Activated CD4-positive, alpha-beta T cell treated with anti-CD3 and anti-CD28 coated beads, Interleukin-2, amount 10 ng/mL, durations not matched to agents 24 days and 14 days (primary cell): ENCODE results near the gene PRRC2A. TPM values are rescaled to one million over a fixed set of nuclear protein-coding genes. Genes with fewer than 3 reads are reported as not detected.

ENCODE experiments used
- DNase-seq: peaks from one replicate; pipeline ENCODE4 v3.0.0; 2022
- H3K27ac Mint-ChIP-seq: one replicate; pipeline ENCODE4 v1.8.0; 2022; ENCODE audit warnings: mild to moderate bottlenecking, mixed read lengths
- H3K27me3 Mint-ChIP-seq: one replicate; pipeline ENCODE4 v1.8.0; 2022; ENCODE audit warnings: mixed read lengths
- H3K36me3 Mint-ChIP-seq: one replicate; pipeline ENCODE4 v1.8.0; 2022; ENCODE audit warnings: low read depth, mild to moderate bottlenecking, mixed read lengths
- H3K4me1 Mint-ChIP-seq: one replicate; pipeline ENCODE4 v1.8.0; 2021; ENCODE audit warnings: mixed read lengths
- H3K4me3 Mint-ChIP-seq: one replicate; pipeline ENCODE4 v1.8.0; 2022; ENCODE audit warnings: mild to moderate bottlenecking, moderate library complexity, mixed read lengths
- H3K9me3 Mint-ChIP-seq: one replicate; pipeline ENCODE4 v1.8.0; 2021; ENCODE audit warnings: mixed read lengths
- intact Hi-C: fragments of 100-400 bp; cut with micrococcal nuclease; formaldehyde crosslinking; loops from one replicate; pipeline ENCODE4 v1.15.1; 2023
- total RNA-seq: library from RNA; stranded (reverse); gene quantifications from 2 replicates; pipeline ENCODE4 v1.2.3, GENCODE V29; 2022

Gene PRRC2A
- total RNA-seq, 1 donor from 2014 or later = 290 TPM

DNA sequence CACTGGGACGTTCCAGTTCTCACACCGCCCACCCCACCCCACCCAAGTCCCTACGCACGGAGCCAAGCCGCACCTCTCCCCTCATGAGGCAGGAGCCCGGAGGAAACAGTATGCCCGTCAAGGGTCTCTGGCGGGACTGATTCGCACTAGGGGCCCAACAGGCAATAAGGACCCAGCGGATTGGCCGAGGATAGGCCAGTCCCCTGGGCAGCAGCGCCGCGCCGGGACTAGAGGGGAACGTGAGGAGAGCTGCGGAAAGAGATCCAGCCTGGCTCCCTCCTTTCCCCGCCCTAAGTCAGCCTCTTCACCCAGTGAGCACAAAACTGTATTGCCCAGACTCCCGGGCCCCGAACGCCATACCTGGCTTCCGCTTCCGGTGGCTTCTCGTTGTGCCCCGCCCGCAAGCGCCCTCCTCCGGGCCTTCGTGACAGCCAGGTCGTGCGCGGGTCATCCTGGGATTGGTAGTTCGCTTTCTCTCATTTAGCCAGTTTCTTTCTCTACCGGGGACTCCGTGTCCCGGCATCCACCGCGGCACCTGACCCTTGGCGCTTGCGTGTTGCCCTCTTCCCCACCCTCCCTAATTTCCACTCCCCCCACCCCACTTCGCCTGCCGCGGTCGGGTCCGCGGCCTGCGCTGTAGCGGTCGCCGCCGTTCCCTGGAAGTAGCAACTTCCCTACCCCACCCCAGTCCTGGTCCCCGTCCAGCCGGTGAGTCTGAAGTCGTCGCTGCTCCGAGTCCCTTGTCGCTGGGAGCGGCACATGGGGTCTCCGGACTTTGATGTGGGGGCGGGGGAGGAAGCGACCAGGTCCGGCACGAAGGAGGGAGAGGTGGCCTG lies 45.2 kb downstream of the PRRC2A start, which contains the start of gene CSNK2B:
Gene CSNK2B, plus strand, starts transcription at position 580 of the 836 bp plus-strand sequence. CDS start 752 bp downstream, outside the sequence.
- peak within 1 kb of the TSS; percentile 96 for H3K27ac Mint-ChIP-seq
- H3K4me1 Mint-ChIP-seq = peaks cover 58% of the 10 kb centered on the region
- intact Hi-C loops = loop anchor here (1.0 to 10.0 kb wide), 10 partner anchors 13 to 1189 kb away; partner anchors contain the start of genes ABHD16A, ATP6V1G2, BAG6 and CLIC1
- peak within 1 kb of the TSS; percentile 96 for H3K4me3 Mint-ChIP-seq
- H3K36me3 Mint-ChIP-seq = peaks cover 79% of the 10 kb centered on the region
- H3K9me3 Mint-ChIP-seq = no peaks in the 10 kb centered on the region
- H3K27me3 Mint-ChIP-seq = no peaks in the 10 kb centered on the region
- peak; percentile 99 for DNase-seq

DNA sequence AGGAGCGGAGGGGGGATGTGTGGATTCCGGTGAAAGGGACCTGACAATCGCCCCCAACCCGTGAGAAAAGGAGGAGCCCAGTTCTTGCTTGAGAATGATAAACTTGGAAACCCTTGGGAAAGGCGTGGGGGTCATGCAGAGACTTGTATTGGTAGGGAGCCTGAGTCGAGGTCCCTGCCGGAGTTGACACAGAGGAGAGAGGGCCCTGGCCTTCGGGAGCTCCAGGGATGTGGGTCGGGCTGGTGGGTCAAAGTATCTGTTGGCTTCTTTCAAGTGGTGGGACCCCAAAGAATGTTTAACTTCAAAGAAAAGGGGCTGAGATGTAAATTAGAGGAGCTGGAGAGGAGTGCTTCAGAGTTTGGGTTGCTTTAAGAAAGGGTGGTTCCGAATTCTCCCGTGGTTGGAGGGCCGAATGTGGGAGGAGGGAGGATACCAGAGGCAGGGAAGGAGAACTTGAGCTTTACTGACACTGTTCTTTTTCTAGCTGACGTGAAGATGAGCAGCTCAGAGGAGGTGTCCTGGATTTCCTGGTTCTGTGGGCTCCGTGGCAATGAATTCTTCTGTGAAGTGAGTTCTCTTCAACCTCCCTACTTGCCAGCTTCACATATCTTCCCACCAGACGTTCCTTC lies 45.9 kb downstream of the PRRC2A start:
- peaks cover 79% of the 10 kb centered on the region for H3K36me3 Mint-ChIP-seq
- intact Hi-C loops = loop anchor here (10.0 kb wide), 1 partner anchor 1188 kb away; the partner anchor contains the start of genes PSMB9 and TAP1
- no peaks in the 10 kb centered on the region for H3K9me3 Mint-ChIP-seq
- H3K4me3 Mint-ChIP-seq = peak overlapping the region; percentile 96
- H3K27me3 Mint-ChIP-seq = no peaks in the 10 kb centered on the region
- H3K4me1 Mint-ChIP-seq = peaks cover 53% of the 10 kb centered on the region
- H3K27ac Mint-ChIP-seq = peak overlapping the region; percentile 96
- peak; percentile 66 for DNase-seq

DNA sequence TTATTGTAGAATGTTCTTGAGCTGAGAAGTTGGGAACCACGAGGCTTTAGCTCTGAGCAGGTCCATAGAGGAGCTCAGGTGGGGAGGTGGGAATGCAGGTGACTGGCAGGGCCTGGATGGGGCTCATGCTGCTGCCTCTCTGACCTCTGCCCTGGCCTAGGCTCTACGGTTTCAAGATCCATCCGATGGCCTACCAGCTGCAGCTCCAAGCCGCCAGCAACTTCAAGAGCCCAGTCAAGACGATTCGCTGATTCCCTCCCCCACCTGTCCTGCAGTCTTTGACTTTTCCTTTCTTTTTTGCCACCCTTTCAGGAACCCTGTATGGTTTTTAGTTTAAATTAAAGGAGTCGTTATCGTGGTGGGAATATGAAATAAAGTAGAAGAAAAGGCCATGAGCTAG lies 49.2 kb downstream of the PRRC2A start, which contains the start of gene LY6G5B:
Gene LY6G5B, plus strand, starts transcription at position 301 of the 400 bp plus-strand sequence. CDS start 975 bp downstream, outside the sequence.
- Mint-ChIP-seq H3K4me3 (no peak within 1 kb of the TSS), H3K9me3 (no peaks in the 10 kb centered on the region), H3K27me3 (no peaks in the 10 kb centered on the region), H3K36me3 (peaks cover 73% of the 10 kb centered on the region), H3K4me1 (peaks cover 30% of the 10 kb centered on the region), H3K27ac (no peak within 1 kb of the TSS)
- intact Hi-C loops = loop anchor here (10.0 kb wide), 1 partner anchor 1185 kb away; the partner anchor contains the start of genes PSMB9 and TAP1
- no peak for DNase-seq

DNA sequence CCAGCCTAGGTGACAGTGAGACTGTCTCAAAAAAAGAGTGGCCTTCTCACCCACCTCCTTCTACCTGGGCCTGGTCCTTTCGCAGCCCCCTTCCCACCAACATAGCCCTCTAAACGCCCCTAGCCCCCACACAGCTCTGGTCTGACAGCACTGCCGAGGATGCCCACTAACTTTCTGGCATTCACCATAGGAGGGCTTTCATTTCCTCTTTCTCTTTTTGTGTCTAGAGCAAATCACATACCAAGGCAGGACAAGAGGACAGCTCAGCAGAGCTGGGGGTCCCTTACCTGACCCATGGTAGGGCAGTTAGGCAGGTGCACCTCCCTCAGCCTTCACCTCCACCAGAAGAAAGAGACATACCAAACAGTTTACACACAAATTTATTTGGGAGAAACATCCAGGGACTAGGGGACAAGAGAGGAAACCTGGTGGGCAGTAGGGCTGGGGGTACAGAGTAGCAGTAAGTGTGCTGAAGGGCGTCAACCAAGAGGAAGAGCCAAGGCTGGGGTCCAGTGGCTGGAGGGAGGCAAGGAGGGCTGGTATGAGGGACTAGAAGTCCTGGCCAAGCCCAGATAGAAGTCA lies 55.9 kb downstream of the PRRC2A start:
- DNase-seq = no peak
- no peak overlapping the region for H3K4me3 Mint-ChIP-seq
- intact Hi-C loops = no loop called here
- no peak overlapping the region for H3K27ac Mint-ChIP-seq
- H3K27me3 Mint-ChIP-seq = no peaks in the 10 kb centered on the region
- no peaks in the 10 kb centered on the region for H3K9me3 Mint-ChIP-seq
- H3K36me3 Mint-ChIP-seq = peaks cover 20% of the 10 kb centered on the region
- H3K4me1 Mint-ChIP-seq = peaks cover 22% of the 10 kb centered on the region

DNA sequence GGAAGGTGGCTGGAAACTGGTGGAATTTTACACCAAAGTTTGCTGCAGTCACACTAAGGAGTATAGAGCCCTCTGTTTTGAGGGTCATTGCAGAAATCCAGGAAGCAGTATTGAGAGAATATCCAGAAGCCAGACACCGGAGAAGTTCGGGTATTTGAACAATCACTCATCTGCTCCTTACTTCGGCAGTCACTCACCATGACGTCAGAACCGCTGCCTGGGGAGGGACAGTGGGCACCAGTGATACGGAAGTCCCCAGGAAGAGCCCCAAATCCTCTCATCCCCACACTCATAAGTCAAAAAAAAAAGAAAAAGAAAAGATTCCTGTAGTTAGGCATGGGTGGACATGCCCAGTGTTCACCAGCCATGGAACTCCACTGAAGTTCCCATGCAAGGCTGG lies 56.4 kb downstream of the PRRC2A start:
- peaks cover 25% of the 10 kb centered on the region for H3K4me1 Mint-ChIP-seq

DNA sequence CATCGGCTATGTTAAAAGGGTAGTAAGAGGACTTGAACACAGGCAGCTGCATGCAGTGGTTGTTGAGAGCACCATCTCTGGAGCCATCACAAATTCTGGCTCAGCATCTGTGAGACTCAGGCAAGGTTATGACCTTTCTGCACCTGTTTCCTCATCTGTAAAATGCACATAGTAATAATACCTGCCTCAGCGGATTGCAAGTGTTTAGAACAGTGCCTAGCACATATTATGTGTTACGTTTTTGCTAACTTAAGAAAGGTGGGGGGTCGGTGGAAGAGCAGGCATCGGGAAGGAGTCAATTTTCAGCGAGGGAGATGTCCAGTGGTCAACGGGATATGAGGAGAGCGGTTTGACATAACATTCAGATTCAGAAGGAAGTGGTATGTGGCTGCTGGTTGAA lies 57.4 kb downstream of the PRRC2A start:
- Mint-ChIP-seq H3K4me1 (peaks cover 25% of the 10 kb centered on the region), H3K36me3 (peaks cover 6% of the 10 kb centered on the region), H3K27ac (no peak overlapping the region), H3K4me3 (no peak overlapping the region), H3K9me3 (no peaks in the 10 kb centered on the region), H3K27me3 (no peaks in the 10 kb centered on the region)
- intact Hi-C loops = no loop called here
- no peak for DNase-seq

More for the DNA sequence above, 56.4 kb downstream of the PRRC2A start:
- intact Hi-C loops = no loop called here
- Mint-ChIP-seq H3K9me3 (no peaks in the 10 kb centered on the region), H3K27ac (no peak overlapping the region), H3K27me3 (no peaks in the 10 kb centered on the region), H3K4me3 (no peak overlapping the region), H3K36me3 (peaks cover 15% of the 10 kb centered on the region)
- DNase-seq = no peak

DNA sequence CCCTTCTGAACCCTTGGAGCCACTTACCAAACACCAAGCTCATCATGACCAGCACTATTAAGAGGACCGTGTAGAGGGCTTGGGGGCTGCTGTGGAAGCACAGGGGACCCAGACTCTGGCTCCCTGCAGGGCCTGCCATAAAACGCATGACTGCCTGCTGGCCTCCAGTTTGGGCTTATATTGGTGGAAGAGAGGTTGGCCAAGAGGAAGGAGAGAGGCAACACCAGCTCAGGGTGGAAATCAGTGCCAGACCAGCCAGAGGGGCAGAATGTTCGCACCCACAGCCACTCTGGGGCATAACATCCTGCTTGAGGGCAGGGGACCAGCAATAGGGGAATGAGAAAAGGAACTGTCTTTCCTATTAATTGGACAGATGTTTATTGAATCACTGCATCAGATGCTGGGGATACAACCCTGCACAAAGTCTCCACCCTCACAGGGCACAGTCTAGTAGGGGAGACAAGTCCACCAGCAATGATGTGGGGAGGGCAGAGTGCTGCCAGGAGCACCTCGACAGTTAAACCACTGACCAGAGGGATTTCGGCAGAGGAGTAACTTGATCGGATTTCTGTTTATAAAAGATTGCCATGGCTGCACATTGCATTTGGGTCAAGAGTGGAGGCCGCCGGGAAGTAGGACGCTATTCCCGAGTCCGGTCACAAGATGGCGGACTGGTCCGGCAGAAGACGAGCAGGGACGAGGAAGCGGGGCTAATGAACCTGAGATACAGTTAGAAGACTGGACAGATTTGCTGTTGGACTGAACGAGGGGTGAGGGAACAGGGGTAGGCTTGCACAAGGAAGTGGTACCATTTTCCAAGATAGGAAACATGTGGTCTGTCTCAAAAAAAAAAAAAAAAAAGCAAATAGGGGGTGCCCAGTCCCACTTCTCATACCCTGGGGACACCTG lies 60.0 kb downstream of the PRRC2A start, which contains the start of gene LY6G5C:
Gene LY6G5C, minus strand, starts transcription at position 842 of the 909 bp plus-strand sequence. Its CDS starts 694 bp downstream, at position 148.
- Mint-ChIP-seq H3K27me3 (no peaks in the 10 kb centered on the region), H3K27ac (peak within 1 kb of the TSS; percentile 82), H3K36me3 (peaks cover under 1% of the 10 kb centered on the region), H3K4me3 (peak within 1 kb of the TSS; percentile 83), H3K9me3 (no peaks in the 10 kb centered on the region), H3K4me1 (peaks cover 25% of the 10 kb centered on the region)
- intact Hi-C loops = loop anchor here (1.0 to 2.0 kb wide), 5 partner anchors 15 to 150 kb away; partner anchors contain the start of gene ABHD16A
- peak; percentile 89 for DNase-seq

DNA sequence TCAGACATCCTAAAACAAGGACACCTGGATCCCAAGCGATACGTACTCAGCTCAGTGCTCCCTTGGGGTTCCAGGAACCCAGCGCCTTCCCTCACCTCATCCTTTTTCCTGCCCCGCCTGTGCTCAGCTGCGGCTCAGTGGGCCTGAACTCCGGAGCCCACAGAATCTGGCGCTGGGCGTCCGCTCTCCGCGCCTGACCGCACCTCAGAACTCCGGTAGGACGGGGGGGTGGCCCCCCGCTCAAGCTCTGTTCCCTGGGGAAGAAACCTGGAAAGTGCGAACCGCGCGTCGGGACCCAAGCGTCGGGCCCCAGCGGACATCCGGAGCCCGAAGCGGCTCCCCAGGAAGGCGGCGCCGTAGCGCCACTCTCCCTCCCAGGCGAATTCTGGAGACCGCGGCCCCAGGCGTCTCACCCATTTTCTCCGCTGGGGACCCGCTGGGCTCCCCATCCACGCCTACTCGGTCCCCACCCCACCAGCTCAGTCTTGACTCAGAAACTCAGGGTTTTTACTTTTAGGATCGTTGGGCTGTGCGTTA lies 60.7 kb downstream of the PRRC2A start:
- H3K4me3 Mint-ChIP-seq = peak overlapping the region; percentile 83
- intact Hi-C loops = loop anchor here (2.0 kb wide), 2 partner anchors 22 to 58 kb away; partner anchors contain the start of gene ABHD16A
- peak overlapping the region; percentile 82 for H3K27ac Mint-ChIP-seq
- H3K27me3 Mint-ChIP-seq = no peaks in the 10 kb centered on the region
- peak; percentile 82 for DNase-seq
- peaks cover 5% of the 10 kb centered on the region for H3K36me3 Mint-ChIP-seq
- H3K4me1 Mint-ChIP-seq = peaks cover 25% of the 10 kb centered on the region
- no peaks in the 10 kb centered on the region for H3K9me3 Mint-ChIP-seq

DNA sequence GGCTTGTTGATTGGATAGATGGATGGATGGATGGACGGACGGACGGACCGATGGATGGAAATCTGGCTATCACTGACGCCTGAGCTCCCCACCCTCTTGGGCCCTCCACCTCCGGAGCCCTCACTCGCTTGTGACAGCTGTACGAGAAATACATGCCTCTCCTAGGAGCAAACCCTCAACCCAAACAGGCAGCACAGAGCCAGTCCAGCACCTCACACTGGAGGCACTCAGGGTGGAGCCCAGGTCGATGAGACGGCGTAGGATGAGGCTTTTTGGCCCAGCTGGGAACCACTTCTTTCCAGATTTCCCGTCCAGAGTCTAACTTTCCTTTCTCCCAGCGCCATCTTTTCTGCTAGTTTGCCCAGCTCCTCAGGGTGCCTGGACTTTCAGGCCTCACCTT lies 63.1 kb downstream of the PRRC2A start:
- Mint-ChIP-seq H3K4me3 (no peak overlapping the region), H3K9me3 (no peaks in the 10 kb centered on the region)
- no peak for DNase-seq

DNA sequence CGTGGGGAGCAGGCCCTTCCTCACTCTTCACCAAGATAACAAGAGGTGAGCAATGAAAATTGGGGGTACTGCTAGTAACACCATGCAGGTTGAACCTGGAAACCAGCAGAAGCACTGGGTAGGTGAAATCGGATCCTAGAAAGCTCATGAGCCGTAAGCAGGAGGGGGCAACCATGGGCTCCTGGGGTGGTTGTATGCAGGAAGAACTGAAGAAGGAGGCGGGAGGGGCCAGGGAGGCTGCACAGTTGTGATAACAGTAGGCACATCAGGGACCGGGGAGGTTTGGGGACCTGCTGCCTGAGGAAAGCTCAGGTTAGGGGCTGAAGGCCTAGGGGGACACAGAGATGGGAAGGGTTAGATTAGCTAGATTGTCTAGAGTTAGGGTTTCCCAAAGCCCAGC lies 66.0 kb downstream of the PRRC2A start:
- DNase-seq = no peak
- Mint-ChIP-seq H3K4me3 (no peak overlapping the region), H3K9me3 (no peaks in the 10 kb centered on the region), H3K36me3 (peaks cover 35% of the 10 kb centered on the region), H3K4me1 (peaks cover 6% of the 10 kb centered on the region), H3K27ac (peak overlapping the region; percentile 4), H3K27me3 (no peaks in the 10 kb centered on the region)
- intact Hi-C loops = no loop called here

More for the DNA sequence above, 63.1 kb downstream of the PRRC2A start:
- Mint-ChIP-seq H3K36me3 (peaks cover 20% of the 10 kb centered on the region), H3K27me3 (no peaks in the 10 kb centered on the region), H3K4me1 (peaks cover 22% of the 10 kb centered on the region), H3K27ac (no peak overlapping the region)
- intact Hi-C loops = no loop called here

DNA sequence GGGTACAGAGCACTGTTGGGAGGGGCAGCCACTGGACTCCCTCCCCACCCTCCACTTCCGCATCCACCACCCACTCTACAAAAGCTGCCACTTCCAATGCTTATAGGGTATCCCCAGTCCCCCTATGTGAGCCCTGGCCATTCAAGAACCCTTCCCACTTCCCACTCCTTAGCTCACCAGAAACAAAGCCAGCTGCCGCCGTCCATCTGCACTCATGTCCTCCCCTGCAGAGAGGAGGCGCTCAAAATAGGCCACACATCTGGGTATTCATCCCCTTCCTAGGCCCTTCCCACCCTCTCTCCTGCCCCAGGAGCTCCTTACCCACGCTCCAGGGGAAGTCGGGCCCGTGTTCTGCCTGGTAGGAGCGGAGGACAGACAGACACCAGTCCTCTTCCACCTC lies 66.8 kb downstream of the PRRC2A start:
- H3K36me3 Mint-ChIP-seq = peaks cover 37% of the 10 kb centered on the region
- intact Hi-C loops = no loop called here
- H3K27me3 Mint-ChIP-seq = no peaks in the 10 kb centered on the region

More for the DNA sequence above, 66.8 kb downstream of the PRRC2A start:
- Mint-ChIP-seq H3K27ac (no peak overlapping the region), H3K4me3 (no peak overlapping the region), H3K9me3 (no peaks in the 10 kb centered on the region), H3K4me1 (peaks cover 4% of the 10 kb centered on the region)
- DNase-seq = no peak
